Activated effector memory CD4-positive, alpha-beta T cell treated with Interleukin-2 at 50 U/mL for 16 hours (primary cell): ENCODE data around the gene CCDC12.

ENCODE experiments used
- DNase-seq: peaks from one replicate; pipeline ENCODE4 v3.0.0-alpha.2; 2020

Gene CCDC12

GRCh38 chr3:46903341-46904302 lies 72.9 kb downstream of the CCDC12 start:
- no peak for DNase-seq

- no peak for DNase-seq
Measured at GRCh38 chr3:46902188-46902631, 74.3 kb downstream of the CCDC12 start.

DNA sequence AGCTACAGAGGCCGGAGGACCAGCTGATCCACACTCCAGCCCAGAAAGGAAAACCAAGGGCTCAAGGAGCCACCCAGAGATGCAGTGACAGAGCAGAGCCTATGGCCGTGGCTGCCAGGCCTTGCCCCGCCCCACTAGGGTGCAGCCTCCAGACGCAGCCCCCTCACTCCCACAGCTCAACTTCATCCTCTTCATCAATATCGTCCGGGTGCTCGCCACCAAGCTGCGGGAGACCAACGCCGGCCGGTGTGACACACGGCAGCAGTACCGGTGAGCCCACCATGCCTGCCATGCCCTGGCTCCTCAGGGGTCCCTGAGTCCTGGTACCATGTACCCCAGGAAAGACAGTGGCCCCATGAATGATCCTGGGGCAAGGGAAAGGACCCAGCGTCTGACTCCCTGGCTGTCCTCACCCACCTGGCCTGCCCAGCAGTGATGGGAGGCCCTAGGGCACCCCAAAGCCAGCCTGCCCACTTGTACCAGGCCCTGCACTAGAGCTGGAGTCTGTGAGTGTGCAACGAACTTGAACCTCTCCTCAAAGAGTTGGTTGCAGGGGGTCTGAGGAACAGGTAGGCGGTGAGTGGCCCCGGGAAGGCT lies 74.9 kb downstream of the CCDC12 start:
- DNase-seq = no peak

GRCh38 chr3:46901061-46901460 lies 75.5 kb downstream of the CCDC12 start:
- no peak for DNase-seq

GRCh38 chr3:46900356-46900755 lies 76.2 kb downstream of the CCDC12 start:
- DNase-seq = no peak

DNA sequence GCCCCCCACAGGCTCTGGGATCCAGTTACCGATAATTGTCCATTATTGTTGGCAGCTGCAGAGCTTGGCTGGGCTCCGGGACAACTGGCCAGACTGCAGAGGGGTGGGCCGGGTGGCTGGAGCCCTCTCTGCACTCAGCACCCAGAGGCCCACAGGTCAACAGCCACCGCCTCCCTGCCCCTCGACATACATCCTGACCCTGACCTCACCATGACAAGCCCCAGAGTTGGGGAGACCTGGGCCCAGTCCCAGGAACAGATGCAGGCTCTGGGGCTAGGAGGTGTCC lies 76.6 kb downstream of the CCDC12 start:
- DNase-seq = no peak

DNA sequence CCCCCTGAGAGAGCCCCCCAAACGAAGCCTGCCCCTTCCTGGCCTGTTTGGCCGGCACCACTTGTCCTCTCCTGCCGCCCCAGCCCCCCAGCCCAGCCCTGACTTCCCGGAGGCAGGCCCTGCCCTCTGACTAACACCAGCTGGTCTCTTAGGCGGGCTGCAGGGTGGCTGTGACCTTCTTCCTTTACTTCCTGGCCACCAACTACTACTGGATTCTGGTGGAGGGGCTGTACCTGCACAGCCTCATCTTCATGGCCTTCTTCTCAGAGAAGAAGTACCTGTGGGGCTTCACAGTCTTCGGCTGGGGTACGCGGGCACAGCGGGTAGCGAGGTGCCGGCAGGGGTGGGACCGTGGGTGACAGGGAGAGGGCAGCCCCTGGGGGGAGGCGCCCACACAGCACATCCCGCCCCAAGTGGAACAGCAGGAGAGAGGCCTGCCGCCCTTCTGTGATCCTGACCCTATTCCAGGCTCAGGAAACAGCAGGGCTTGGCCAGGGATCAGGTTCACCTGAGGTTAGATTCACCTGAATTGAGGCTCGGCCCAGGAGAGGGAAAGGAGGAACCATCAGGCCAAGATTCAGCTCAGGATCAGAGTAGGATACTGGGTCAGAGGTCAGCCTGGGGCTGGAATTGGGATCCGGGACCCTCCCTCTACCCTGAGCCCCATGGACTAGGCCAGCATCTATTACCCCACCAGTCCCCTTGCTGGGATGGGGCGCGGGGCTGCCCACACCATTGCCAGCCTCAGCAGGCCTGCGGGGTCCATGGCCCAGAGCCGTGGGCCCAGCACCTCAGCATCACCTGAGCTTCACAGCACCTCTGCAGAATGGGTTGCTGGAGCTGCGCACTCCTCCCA lies 77.2 kb downstream of the CCDC12 start:
- DNase-seq = no peak

DNA sequence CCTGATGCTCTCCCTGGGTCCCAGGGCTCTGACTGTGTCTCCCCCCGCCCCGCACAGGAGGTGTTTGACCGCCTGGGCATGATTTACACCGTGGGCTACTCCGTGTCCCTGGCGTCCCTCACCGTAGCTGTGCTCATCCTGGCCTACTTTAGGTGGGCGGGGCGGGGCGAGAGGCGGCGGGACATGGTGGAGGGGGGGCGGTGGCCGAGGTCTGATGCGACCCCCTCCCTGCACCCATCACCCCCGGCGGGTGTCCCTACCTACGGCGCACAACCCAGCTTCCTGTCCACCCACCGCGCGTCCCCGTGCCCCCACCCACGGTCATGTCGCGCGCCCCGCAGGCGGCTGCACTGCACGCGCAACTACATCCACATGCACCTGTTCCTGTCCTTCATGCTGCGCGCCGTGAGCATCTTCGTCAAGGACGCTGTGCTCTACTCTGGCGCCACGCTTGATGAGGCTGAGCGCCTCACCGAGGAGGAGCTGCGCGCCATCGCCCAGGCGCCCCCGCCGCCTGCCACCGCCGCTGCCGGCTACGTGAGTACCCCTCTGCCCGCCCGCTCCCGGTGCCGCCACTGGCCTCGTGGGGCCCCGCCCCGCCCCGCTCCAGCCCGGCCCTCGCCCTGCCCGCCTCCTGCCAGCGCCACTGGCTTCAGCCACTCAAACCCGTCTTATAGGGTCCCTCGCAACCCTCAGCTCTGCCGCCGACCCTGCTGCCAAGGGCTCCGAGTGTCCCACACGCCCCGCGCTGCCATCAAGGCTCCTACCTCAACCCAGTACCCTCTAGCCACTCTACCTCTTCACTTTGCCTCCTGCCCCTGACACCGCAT lies 78.0 kb downstream of the CCDC12 start:
- no peak for DNase-seq

GRCh38 chr3:46897829-46898320 lies 78.7 kb downstream of the CCDC12 start:
- no peak for DNase-seq

DNA sequence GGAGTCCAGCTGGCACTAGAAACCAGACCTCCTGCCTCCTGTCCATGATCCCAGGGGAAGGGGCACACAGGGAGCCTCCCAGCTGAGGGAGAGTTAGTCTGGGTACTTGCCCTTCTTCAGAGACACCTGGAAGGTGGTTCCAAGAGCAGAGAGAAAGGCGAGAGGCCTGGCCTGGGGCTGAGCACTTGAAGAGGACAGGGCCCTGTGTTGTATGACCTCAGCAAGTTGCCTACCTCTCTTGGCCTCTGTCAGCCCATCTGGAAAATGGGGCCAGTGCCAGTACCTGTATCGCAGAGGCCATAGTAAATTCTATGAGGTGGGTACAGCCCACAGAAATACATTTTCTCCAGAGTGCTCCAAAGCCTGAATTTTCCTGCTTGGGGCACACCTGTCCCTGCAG lies 79.5 kb downstream of the CCDC12 start:
- DNase-seq = no peak

DNA sequence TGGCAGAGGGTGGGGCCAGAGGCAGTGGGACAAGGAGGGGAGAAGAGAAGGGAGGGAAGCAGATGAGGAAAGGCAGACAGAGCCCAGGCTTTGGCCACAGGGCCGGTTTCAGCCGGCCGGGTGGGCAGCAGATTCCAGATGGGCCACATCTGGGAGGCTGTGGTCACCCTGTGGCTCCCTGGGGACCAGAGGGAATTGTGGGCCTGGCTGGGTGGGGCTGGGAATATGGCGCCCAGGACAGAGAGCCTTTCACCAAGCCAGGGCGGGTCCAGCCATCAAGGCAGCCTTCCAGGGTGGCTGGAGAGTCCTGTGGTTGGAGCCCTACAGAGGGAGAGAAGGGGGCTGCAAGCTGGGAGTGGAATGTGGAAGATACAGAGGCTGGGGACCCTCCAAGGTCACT lies 80.2 kb downstream of the CCDC12 start:
- no peak for DNase-seq

GRCh38 chr3:46895761-46896160 lies 80.8 kb downstream of the CCDC12 start:
- no peak for DNase-seq

- peak; percentile 68 for DNase-seq
Measured at GRCh38 chr3:46895204-46895660, 81.3 kb downstream of the CCDC12 start.

DNA sequence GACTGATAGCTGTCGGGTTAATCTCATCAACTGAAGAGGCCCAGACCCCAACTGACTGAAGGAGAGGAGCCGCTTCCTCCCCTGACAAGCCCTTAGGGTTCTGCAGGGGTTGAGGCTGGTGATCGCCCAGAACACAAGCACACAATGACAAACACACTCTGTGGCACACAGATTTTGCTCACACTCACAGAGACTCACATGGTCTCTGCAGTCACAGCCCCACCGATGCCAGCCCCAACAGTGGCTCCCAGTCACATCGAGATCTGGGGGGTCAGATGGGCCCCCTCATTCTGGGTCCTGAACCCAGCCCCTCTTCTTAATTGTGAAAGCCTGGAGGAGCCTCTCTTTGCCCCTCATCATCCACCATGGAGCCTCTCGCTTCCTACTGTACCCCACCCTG lies 82.3 kb downstream of the CCDC12 start:
- no peak for DNase-seq

DNA sequence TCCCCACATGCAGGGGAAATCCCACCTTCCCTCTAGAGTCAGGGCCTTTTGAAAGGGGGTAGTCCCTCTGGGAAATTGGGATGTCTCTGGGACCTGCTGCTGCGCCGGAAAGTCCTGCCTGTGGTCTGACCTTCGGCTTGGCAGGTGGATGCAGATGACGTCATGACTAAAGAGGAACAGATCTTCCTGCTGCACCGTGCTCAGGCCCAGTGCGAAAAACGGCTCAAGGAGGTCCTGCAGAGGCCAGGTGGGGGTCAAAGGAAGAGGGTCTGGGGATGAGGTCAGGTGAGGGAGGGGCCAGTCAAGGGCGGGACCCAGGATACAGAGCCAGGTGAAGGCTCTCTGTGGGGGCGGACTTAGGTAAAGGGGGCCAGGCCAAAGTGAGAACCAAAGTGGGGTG lies 82.8 kb downstream of the CCDC12 start:
- DNase-seq = no peak

DNA sequence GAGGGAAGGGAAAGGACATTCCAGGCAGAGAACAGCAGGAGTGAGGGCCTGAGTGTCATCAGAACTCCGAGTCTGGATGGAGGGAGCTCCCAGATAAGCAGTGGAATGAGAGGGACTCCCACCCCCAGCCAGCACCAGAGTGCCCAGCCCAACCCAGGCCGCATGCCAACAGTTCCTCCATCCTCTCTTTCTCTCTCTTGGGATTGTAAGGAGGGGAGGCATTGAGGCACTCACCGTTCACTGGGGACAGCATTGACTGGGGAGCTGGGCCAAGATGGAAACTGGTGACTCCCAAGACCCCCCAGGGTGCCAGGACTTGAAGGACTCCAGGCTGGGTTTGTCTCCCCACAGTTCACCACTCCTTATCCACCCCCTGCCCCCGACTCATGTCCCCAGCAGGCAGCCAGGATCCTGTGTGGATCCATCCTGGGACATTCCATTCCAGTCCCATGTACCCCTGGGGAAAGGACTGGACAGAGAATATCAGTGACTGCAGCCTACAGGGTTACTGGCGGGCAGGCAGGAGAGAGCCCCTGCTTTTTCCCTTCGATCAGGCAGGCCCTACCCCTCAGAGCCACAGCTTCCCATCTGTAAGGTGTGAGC lies 83.3 kb downstream of the CCDC12 start:
- DNase-seq = no peak

- no peak for DNase-seq
Measured at GRCh38 chr3:46892285-46893145, 84.0 kb downstream of the CCDC12 start.

DNA sequence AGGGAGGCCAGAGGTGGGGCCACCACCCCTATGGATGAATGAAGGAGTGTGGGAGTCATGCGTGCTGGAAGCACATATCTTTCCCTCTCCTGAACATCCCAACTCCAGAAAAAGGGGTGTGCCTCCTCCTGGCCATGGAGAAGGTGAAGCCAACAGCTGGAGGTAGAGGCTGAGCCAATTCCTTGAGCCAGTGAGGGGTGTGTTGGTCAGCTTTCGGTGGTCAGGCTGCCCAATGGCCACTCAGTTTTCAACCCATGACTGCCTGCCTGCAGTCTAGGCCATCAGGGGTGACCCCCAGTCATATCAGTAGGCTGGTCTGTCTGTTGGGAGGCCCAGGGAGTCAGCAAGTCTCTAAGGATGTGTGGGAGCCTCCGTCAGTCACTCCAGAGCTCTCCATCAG lies 85.4 kb downstream of the CCDC12 start:
- no peak for DNase-seq

DNA sequence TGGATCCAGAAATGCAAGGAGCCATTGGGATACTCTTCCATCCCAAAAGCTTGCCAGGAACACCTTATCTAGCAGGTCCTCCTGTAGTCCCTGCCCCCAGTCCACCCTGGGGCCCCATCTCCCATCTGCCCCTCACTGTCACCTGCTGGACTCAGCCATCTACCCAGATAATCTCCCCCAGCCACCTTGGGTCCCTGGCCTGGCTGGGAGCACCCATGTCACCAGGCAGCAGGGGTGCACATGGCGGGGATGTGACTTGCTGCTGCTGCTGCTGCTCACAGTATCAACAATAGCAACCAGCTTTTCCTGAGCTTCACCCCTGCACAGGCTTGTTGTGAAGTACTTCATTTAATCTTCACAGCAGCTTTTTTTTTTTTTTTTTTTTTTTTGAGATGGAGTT lies 86.4 kb downstream of the CCDC12 start:
- DNase-seq = no peak

- no peak for DNase-seq
Measured at GRCh38 chr3:46889381-46890110, 87.0 kb downstream of the CCDC12 start.
